H1 (cell line): ENCODE data around the gene CYBA. TPM values are rescaled to one million over a fixed set of nuclear protein-coding genes. Genes with fewer than 3 reads are reported as not detected.

ENCODE experiments used
- CTCF ChIA-PET: fragments of 300-600 bp; sonication (Branson Sonifier 250); formaldehyde crosslinking; loops from one replicate; lab custom pipeline; 2021; ENCODE audit not compliant: partially characterized antibody; lab: Charles Lee
- POLR2A ChIA-PET: fragments of 300-600 bp; sonication (Branson Sonifier 250); formaldehyde crosslinking; loops from one replicate; lab custom pipeline; 2021; ENCODE audit warnings: inconsistent platforms; ENCODE audit not compliant: partially characterized antibody; lab: Charles Lee
- DNase-seq, 2 experiments: peaks; one replicate each; pipeline versions ENCODE4 v3.0.0 to v3.0.0-alpha.2; 2010 to 2022; ENCODE audit warnings: low spot score in 2 of 2, low read depth in 1 of 2, mixed read lengths in 1 of 2
- FAIRE-seq: peaks from 2 replicates; lab custom pipeline; 2011; peaks lifted over from hg19 to GRCh38; lab: Jason Lieb, UNC
- H2AFZ ChIP-seq: 2 replicates; pipeline ENCODE4 v1.8.1; 2012; ENCODE audit warnings: low read length, inconsistent platforms
- H2AK5ac ChIP-seq: 2 replicates; pipeline ENCODE4 v1.6.1; 2013; ENCODE audit warnings: low read depth, low read length
- H2BK120ac ChIP-seq: replicated peaks from 2 replicates; pipeline ENCODE3; 2013; ENCODE audit warnings: low read depth, low read length, inconsistent platforms
- H2BK12ac ChIP-seq: 2 replicates; pipeline ENCODE4 v1.6.1; 2013; ENCODE audit warnings: low read depth, low read length
- H2BK15ac ChIP-seq: 2 replicates; pipeline ENCODE4 v1.6.1; 2013; ENCODE audit warnings: low read length
- H2BK20ac ChIP-seq: 2 replicates; pipeline ENCODE4 v1.6.1; 2013; ENCODE audit warnings: low read length
- H2BK5ac ChIP-seq: 2 replicates; pipeline ENCODE4 v1.6.1; 2013; ENCODE audit warnings: low read depth, low read length
- H3K14ac ChIP-seq: 2 replicates; pipeline ENCODE4 v1.6.1; 2013; ENCODE audit warnings: inconsistent platforms; ENCODE audit not compliant: insufficient read length
- H3K18ac ChIP-seq: 2 replicates; pipeline ENCODE4 v1.6.1; 2013; ENCODE audit warnings: low read length; ENCODE audit errors: extremely low read depth
- H3K23ac ChIP-seq: 2 replicates; pipeline ENCODE4 v1.6.1; 2013; ENCODE audit warnings: inconsistent platforms; ENCODE audit not compliant: insufficient read length
- H3K23me2 ChIP-seq: 2 replicates; pipeline ENCODE4 v1.6.1; 2013; ENCODE audit warnings: low read depth, low read length
- H3K27ac ChIP-seq: 2 replicates; pipeline ENCODE4 v1.6.1; 2011; ENCODE audit warnings: low read depth, low read length, inconsistent platforms
- H3K27me3 ChIP-seq, 4 experiments: replicated peaks in 1 of 4; 1 replicate in 1 of 4; 2 replicates in 3 of 4; pipeline versions ENCODE4 v1.6.1 to v1.8.1; 2011 to 2013; ENCODE audit warnings: low read length in 3 of 4, mild to moderate bottlenecking in 3 of 4, inconsistent platforms in 2 of 4, mixed read lengths in 2 of 4, moderate library complexity in 1 of 4; ENCODE audit not compliant: control insufficient read depth in 3 of 4, insufficient read depth in 3 of 4; ENCODE audit errors: extremely low read depth in 1 of 4
- H3K36me3 ChIP-seq, 4 experiments: 2 replicates each; pipeline versions ENCODE4 v1.6.1 to v1.8.1; 2011 to 2013; ENCODE audit warnings: mild to moderate bottlenecking in 4 of 4, low read length in 3 of 4, moderate library complexity in 2 of 4, control low read depth in 1 of 4, inconsistent platforms in 1 of 4; ENCODE audit not compliant: insufficient read depth in 4 of 4, control insufficient read depth in 2 of 4
- H3K4ac ChIP-seq: replicated peaks from 2 replicates; pipeline ENCODE3; 2013; ENCODE audit warnings: low read length, low read depth, mixed read lengths, inconsistent platforms; ENCODE audit not compliant: insufficient read length
- H3K4me1 ChIP-seq, 4 experiments: replicated peaks in 1 of 4; 1 replicate in 1 of 4; 2 replicates in 3 of 4; pipeline versions ENCODE4 v1.6.1 to v1.8.1; 2011 to 2013; ENCODE audit warnings: low read length in 3 of 4, inconsistent platforms in 2 of 4, mixed read lengths in 1 of 4; ENCODE audit not compliant: insufficient read depth in 4 of 4, control insufficient read depth in 3 of 4
- H3K4me2 ChIP-seq, 2 experiments: 2 replicates each; pipeline versions ENCODE4 v1.6.1 to v1.8.1; 2011 to 2013; ENCODE audit warnings: low read depth in 2 of 2, low read length in 2 of 2, control low read depth in 1 of 2, inconsistent platforms in 1 of 2, mild to moderate bottlenecking in 1 of 2; ENCODE audit not compliant: insufficient read depth in 1 of 2
- H3K4me3 ChIP-seq, 4 experiments: fragments of 200-600, 300-600 bp in 1 of 4; sonication (generic), shearing (Covaris generic), sonication (Bioruptor Twin) in 1 of 4; 2 replicates each; pipeline versions ENCODE4 v1.5.1 to v1.8.1; 2011 to 2016; ENCODE audit warnings: low read length in 4 of 4, low read depth in 3 of 4, control low read depth in 2 of 4, inconsistent platforms in 2 of 4, mild to moderate bottlenecking in 2 of 4, mixed read lengths in 1 of 4, moderate library complexity in 1 of 4; ENCODE audit not compliant: insufficient read depth in 2 of 4; ENCODE audit errors: extremely low read depth in 1 of 4
- H3K56ac ChIP-seq: replicated peaks from 2 replicates; pipeline ENCODE3; 2013; ENCODE audit warnings: low read depth, mild to moderate bottlenecking, mixed read lengths, low read length, inconsistent platforms; ENCODE audit not compliant: insufficient read length
- H3K79me1 ChIP-seq: 2 replicates; pipeline ENCODE4 v1.6.1; 2013; ENCODE audit warnings: low read depth, low read length, control low read depth
- H3K79me2 ChIP-seq, 2 experiments: 2 replicates each; pipeline versions ENCODE4 v1.6.1 to v1.8.1; 2012 to 2013; ENCODE audit warnings: low read length in 2 of 2, mild to moderate bottlenecking in 2 of 2, inconsistent platforms in 1 of 2; ENCODE audit not compliant: insufficient read depth in 2 of 2, control insufficient read depth in 1 of 2
- H3K9ac ChIP-seq, 4 experiments: replicated peaks in 1 of 4; 1 replicate in 1 of 4; 2 replicates in 3 of 4; pipeline versions ENCODE4 v1.6.1 to v1.8.1; 2011 to 2013; ENCODE audit warnings: low read depth in 3 of 4, low read length in 3 of 4, control low read depth in 2 of 4, mild to moderate bottlenecking in 2 of 4, moderate library complexity in 2 of 4, inconsistent platforms in 1 of 4; ENCODE audit errors: extremely low read depth in 1 of 4
- H3K9me3 ChIP-seq, 2 experiments: 2 replicates each; pipeline versions ENCODE4 v1.6.1 to v1.8.1; 2012 to 2013; ENCODE audit warnings: mild to moderate bottlenecking in 2 of 2, moderate library complexity in 2 of 2, control low read depth in 1 of 2, inconsistent platforms in 1 of 2, low read depth in 1 of 2, low read length in 1 of 2, mixed read lengths in 1 of 2; ENCODE audit not compliant: insufficient read depth in 2 of 2
- H4K20me1 ChIP-seq, 2 experiments: replicated peaks in 1 of 2; 2 replicates each; pipeline versions ENCODE3 to v1.8.1; 2011 to 2013; ENCODE audit warnings: inconsistent platforms in 2 of 2, low read length in 2 of 2, mild to moderate bottlenecking in 1 of 2; ENCODE audit not compliant: insufficient read depth in 2 of 2, control insufficient read depth in 1 of 2
- H4K5ac ChIP-seq: 2 replicates; pipeline ENCODE4 v1.6.1; 2013; ENCODE audit warnings: low read length, low read depth, mixed read lengths, inconsistent platforms; ENCODE audit not compliant: insufficient read length
- H4K8ac ChIP-seq: 2 replicates; pipeline ENCODE4 v1.8.0; 2013; ENCODE audit warnings: mild to moderate bottlenecking, moderate library complexity, low read length, inconsistent platforms; ENCODE audit not compliant: insufficient read depth; ENCODE audit errors: extremely low read depth
- H4K91ac ChIP-seq: replicated peaks from 2 replicates; pipeline ENCODE3; 2013; ENCODE audit warnings: low read length, mixed read lengths, inconsistent platforms; ENCODE audit not compliant: insufficient read length
- ASH2L ChIP-seq: fragments of 200-600, 300-600 bp; sonication (generic); IDR thresholded peaks from one replicate; pipeline ENCODE4 v1.7.1; 2017; ENCODE audit warnings: low read length
- BRCA1 ChIP-seq: IDR thresholded peaks from 2 replicates; pipeline ENCODE4 v1.6.1; 2012; ENCODE audit warnings: low read depth, low read length, improper control_type of control experiment
- CHD1 ChIP-seq: IDR thresholded peaks from 2 replicates; pipeline ENCODE4 v1.6.1; 2012; ENCODE audit warnings: low read depth, low read length, improper control_type of control experiment
- CREB1 ChIP-seq: IDR thresholded peaks from 2 replicates; pipeline ENCODE4 v1.6.1; 2012; ENCODE audit warnings: inconsistent platforms
- CTBP2 ChIP-seq: IDR thresholded peaks from 2 replicates; pipeline ENCODE4 v1.7.0; 2011; ENCODE audit warnings: borderline replicate concordance, mild to moderate bottlenecking, moderate library complexity, mixed read lengths, low read length; ENCODE audit not compliant: insufficient read depth, insufficient read length
- KDM1A ChIP-seq: fragments of 200-600, 300-600 bp; sonication (generic); IDR thresholded peaks from 2 replicates; pipeline ENCODE4 v1.7.1; 2016; ENCODE audit warnings: mild to moderate bottlenecking, low read length, borderline replicate concordance
- KDM5A ChIP-seq: fragments of 200-600 bp; IDR thresholded peaks from 2 replicates; pipeline ENCODE4 v1.7.1; 2012; ENCODE audit warnings: mild to moderate bottlenecking, low read length, inconsistent platforms, mixed read lengths
- RNF2 ChIP-seq: fragments of 200-900, 300-1000 bp; sonication (generic); IDR thresholded peaks from 2 replicates; pipeline ENCODE4 v1.7.1; 2016; ENCODE audit warnings: borderline replicate concordance, low read depth, mild to moderate bottlenecking, antibody characterized with exemption, low read length; ENCODE audit not compliant: poor library complexity, severe bottlenecking; ENCODE audit errors: missing control alignments
- SAP30 ChIP-seq: fragments of 300-600 bp; sonication (generic); IDR thresholded peaks from 2 replicates; pipeline ENCODE4 v1.7.1; 2012; ENCODE audit warnings: low read length, moderate library complexity, mild to moderate bottlenecking, inconsistent platforms; ENCODE audit not compliant: insufficient read depth, insufficient replicate concordance
- SIN3A ChIP-seq, 2 experiments: IDR thresholded peaks in 1 of 2; conservative IDR thresholded peaks in 1 of 2; 2 replicates each; pipeline ENCODE4 v1.6.1; 2011 to 2012; ENCODE audit warnings: low read length in 2 of 2, improper control_type of control experiment in 1 of 2, low read depth in 1 of 2, mild to moderate bottlenecking in 1 of 2
- WGBS, 2 experiments: shearing (Covaris generic) in 1 of 2; methylation state at CpG; one replicate each; pipeline versions ENCODE4 v1.1.6 to v1.1.7; 2013 to 2015; ENCODE audit warnings: low lambda C conversion rate in 2 of 2, mixed read lengths in 2 of 2, inconsistent platforms in 1 of 2, low coverage in 1 of 2, missing lambda C conversion rate in 1 of 2; ENCODE audit not compliant: insufficient replicate concordance in 2 of 2, insufficient coverage in 1 of 2, insufficient read length in 1 of 2; ENCODE audit errors: extremely low coverage in 1 of 2, missing lambda C conversion rate in 1 of 2; 5-methylcytosine and 5-hydroxymethylcytosine counted together
- polyA plus RNA-seq, 7 experiments: library from polyadenylated mRNA; depleted of rRNA in 3 of 7; stranded (reverse) in 5 of 7; unstranded in 2 of 7; fragments of >200 nt in 5 of 7; fragments of 200-250 nt in 2 of 7; gene quantifications; 1 replicate in 5 of 7; 2 replicates in 1 of 7; 4 replicates in 1 of 7; pipeline versions ENCODE4 v1.2.1 to v1.2.3, GENCODE V29; 2011 to 2013; ENCODE audit warnings: missing spikeins in 2 of 7, mixed read lengths in 2 of 7
- total RNA-seq: library from RNA; stranded (reverse); fragmentation: NEBNext Ultra II Directional; extraction: Animal tissue kit (Norgen Biotek cat#: 25700); gene quantifications from 2 replicates; pipeline ENCODE4 v1.2.1, GENCODE V29; 2021
- TF ChIP-seq, protein P1 (sequence below), 3 experiments: IDR thresholded peaks; 1 replicate in 2 of 3; 2 replicates in 1 of 3; pipeline versions ENCODE4 v1.5.1 to v1.6.1; 2011; ENCODE audit warnings: low read length in 3 of 3, mild to moderate bottlenecking in 3 of 3, inconsistent platforms in 2 of 3, low read depth in 1 of 3, moderate library complexity in 1 of 3; ENCODE audit not compliant: insufficient read depth in 1 of 3; ENCODE audit errors: control extremely low read depth in 1 of 3

Gene CYBA
- total and polyA plus RNA-seq, 2 of the 8 experiments (the other 6 are each of a cell fraction or from before 2014, with no cell fraction given), result 136 to 254 TPM

GRCh38 chr16:88624481-88624880 lies 26.4 kb downstream of the CYBA start:
- Histone ChIP-seq H3K4me3 (no peak overlapping the region), H4K8ac (peak overlapping the region; percentile 42; the same call in 1 of the 2 replicates), H2BK5ac (no peak overlapping the region), H2BK12ac (no peak overlapping the region), H2AFZ (no peak overlapping the region), H4K20me1 (peaks cover 5 to 11% of the 10 kb centered on the region in 2 experiments), H3K4ac (no peak overlapping the region), H3K4me1 (peaks cover 0 to 7% (median 3%) of the 10 kb centered on the region in 4 experiments; a peak in 5 of 7 replicates), H2BK120ac (no peak overlapping the region), H3K79me2 (no peaks in the 10 kb centered on the region; a peak in 1 of 4 replicates), H3K14ac (no peak overlapping the region), H3K9ac (no peak overlapping the region), H3K9me3 (no peaks in the 10 kb centered on the region), H3K4me2 (no peak overlapping the region), H3K23ac (no peak overlapping the region), H2BK20ac (no peak overlapping the region), H3K56ac (no peak overlapping the region), H2AK5ac (no peak overlapping the region), H4K91ac (no peak overlapping the region), H3K23me2 (no peaks in the 10 kb centered on the region), H3K27me3 (no peaks in the 10 kb centered on the region), H3K79me1 (peaks cover 4% of the 10 kb centered on the region; the same call in 1 of the 2 replicates), H3K18ac (no peak overlapping the region), H3K36me3 (peaks cover 16 to 35% (median 23%) of the 10 kb centered on the region in 4 experiments), H4K5ac (no peak overlapping the region), H3K27ac (no peak overlapping the region), H2BK15ac (no peak overlapping the region)
- CTCF ChIA-PET, result interaction anchor here (1.4 to 11.2 kb wide), 3 partner anchors 9 to 23 kb away, joined by 3 to 89 read pairs (median 5); no protein-coding TSS in a partner anchor
- 92% methylated on average over 9 of the region's 18 CpGs; no CpG with 5 or more reads in 1 of the 2 experiments for WGBS, 2 experiments
- POLR2A ChIA-PET, result no interaction called here
- no peak for FAIRE-seq
- no peak for DNase-seq
- TF ChIP-seq CHD1, result no peak
- TF ChIP-seq ASH2L, result no peak
- no peak for TF ChIP-seq KDM5A
- TF ChIP-seq KDM1A, result no peak
- TF ChIP-seq CREB1, result no peak
- TF ChIP-seq, protein P1, sequence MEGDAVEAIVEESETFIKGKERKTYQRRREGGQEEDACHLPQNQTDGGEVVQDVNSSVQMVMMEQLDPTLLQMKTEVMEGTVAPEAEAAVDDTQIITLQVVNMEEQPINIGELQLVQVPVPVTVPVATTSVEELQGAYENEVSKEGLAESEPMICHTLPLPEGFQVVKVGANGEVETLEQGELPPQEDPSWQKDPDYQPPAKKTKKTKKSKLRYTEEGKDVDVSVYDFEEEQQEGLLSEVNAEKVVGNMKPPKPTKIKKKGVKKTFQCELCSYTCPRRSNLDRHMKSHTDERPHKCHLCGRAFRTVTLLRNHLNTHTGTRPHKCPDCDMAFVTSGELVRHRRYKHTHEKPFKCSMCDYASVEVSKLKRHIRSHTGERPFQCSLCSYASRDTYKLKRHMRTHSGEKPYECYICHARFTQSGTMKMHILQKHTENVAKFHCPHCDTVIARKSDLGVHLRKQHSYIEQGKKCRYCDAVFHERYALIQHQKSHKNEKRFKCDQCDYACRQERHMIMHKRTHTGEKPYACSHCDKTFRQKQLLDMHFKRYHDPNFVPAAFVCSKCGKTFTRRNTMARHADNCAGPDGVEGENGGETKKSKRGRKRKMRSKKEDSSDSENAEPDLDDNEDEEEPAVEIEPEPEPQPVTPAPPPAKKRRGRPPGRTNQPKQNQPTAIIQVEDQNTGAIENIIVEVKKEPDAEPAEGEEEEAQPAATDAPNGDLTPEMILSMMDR (IDR thresholded peaks at IDR 0.05; ENCODE audit: control extremely low read depth in 1 of 3, insufficient read depth in 1 of 3, low read depth in 1 of 3, low read length in 3 of 3), result no peak
- TF ChIP-seq SIN3A (conservative IDR thresholded peaks at IDR 0.05 in 1 of 2, IDR thresholded peaks at IDR 0.05 in 1 of 2; ENCODE audit: low read depth in 1 of 2, low read length in 2 of 2), result no peak
- no peak for TF ChIP-seq BRCA1
- TF ChIP-seq RNF2, result no peak
- TF ChIP-seq SAP30, result no peak
- no peak for TF ChIP-seq CTBP2
